ENCODE results near the gene C6orf52. TPM values are rescaled to one million over a fixed set of nuclear protein-coding genes. Genes with fewer than 3 reads are reported as not detected.

Gene C6orf52
- total and polyA plus RNA-seq, 2 of the 13 experiments (the other 11 are each of a cell fraction or from before 2014, with no cell fraction given), result 0.50 to 0.53 TPM

DNA sequence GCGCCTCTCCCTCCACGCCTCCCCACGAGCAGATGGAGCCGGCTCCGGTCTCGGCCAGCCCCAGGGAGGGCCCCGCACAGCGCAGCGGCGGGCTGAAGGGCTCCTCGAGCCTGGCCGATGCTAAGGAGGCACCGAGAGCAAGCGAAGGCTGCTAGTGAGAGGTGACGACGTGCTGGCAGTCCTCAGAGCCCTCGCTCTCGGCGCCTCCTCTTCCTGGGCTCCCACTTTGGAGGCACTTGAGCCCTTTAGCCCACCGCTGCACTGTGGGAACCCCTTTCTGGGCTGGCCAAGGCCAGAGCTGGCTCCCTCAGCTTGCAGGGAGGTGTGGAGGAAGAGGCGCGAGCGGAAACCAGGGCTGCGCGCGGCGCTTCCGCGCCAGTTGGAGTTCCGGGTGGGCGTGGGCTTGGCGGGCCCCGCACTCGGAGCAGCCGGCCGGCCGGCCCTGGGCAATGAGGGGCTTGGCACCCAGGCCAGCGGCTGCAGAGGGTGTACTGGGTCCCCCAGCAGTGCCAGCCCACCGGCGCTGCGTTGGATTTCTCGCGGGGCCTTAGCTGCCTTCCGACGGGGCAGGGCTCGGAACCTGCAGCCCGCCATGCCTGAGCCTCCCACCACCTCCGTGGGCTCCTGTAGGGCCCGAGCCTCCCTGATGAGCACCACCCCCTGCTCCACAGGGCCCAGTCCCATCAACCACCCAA lies 26.0 kb upstream of the C6orf52 start (continued):
- TF ChIP-seq, protein P1, sequence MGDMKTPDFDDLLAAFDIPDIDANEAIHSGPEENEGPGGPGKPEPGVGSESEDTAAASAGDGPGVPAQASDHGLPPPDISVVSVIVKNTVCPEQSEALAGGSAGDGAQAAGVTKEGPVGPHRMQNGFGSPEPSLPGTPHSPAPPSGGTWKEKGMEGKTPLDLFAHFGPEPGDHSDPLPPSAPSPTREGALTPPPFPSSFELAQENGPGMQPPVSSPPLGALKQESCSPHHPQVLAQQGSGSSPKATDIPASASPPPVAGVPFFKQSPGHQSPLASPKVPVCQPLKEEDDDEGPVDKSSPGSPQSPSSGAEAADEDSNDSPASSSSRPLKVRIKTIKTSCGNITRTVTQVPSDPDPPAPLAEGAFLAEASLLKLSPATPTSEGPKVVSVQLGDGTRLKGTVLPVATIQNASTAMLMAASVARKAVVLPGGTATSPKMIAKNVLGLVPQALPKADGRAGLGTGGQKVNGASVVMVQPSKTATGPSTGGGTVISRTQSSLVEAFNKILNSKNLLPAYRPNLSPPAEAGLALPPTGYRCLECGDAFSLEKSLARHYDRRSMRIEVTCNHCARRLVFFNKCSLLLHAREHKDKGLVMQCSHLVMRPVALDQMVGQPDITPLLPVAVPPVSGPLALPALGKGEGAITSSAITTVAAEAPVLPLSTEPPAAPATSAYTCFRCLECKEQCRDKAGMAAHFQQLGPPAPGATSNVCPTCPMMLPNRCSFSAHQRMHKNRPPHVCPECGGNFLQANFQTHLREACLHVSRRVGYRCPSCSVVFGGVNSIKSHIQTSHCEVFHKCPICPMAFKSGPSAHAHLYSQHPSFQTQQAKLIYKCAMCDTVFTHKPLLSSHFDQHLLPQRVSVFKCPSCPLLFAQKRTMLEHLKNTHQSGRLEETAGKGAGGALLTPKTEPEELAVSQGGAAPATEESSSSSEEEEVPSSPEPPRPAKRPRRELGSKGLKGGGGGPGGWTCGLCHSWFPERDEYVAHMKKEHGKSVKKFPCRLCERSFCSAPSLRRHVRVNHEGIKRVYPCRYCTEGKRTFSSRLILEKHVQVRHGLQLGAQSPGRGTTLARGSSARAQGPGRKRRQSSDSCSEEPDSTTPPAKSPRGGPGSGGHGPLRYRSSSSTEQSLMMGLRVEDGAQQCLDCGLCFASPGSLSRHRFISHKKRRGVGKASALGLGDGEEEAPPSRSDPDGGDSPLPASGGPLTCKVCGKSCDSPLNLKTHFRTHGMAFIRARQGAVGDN (CRISPR knock-in tag; IDR thresholded peaks at IDR 0.05), result peak; percentile 94
- TF ChIP-seq ZFP36L1 (CRISPR knock-in tag; IDR thresholded peaks at IDR 0.05), result no peak
- TF ChIP-seq, protein P2, sequence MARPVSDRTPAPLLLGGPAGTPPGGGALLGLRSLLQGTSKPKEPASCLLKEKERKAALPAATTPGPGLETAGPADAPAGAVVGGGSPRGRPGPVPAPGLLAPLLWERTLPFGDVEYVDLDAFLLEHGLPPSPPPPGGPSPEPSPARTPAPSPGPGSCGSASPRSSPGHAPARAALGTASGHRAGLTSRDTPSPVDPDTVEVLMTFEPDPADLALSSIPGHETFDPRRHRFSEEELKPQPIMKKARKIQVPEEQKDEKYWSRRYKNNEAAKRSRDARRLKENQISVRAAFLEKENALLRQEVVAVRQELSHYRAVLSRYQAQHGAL (CRISPR knock-in tag; IDR thresholded peaks at IDR 0.05; ENCODE audit: not compliant biosample characterization), result peak; percentile 36
- peak; percentile 73; the same call in 1 of the 2 replicates for TF ChIP-seq ZFX (CRISPR knock-in tag; IDR thresholded peaks at IDR 0.05; ENCODE audit: low read depth)
- peak; percentile 87 for TF ChIP-seq HES4 (CRISPR knock-in tag; IDR thresholded peaks at IDR 0.05; ENCODE audit: borderline replicate concordance)
- TF ChIP-seq HOXA9 (CRISPR knock-in tag; IDR thresholded peaks at IDR 0.05; ENCODE audit: borderline replicate concordance), result 0 out of 2 replicates have a peak, but pooled peaks have one; percentile 59
- no peak for TF ChIP-seq ZNF317 (CRISPR knock-in tag; IDR thresholded peaks at IDR 0.05)
- peak; percentile 81 for TF ChIP-seq HDAC1 (CRISPR knock-in tag; IDR thresholded peaks at IDR 0.05)
- TF ChIP-seq ZNF510 (CRISPR knock-in tag; IDR thresholded peaks at IDR 0.05; ENCODE audit: low read depth), result no peak
- TF ChIP-seq, protein P3, sequence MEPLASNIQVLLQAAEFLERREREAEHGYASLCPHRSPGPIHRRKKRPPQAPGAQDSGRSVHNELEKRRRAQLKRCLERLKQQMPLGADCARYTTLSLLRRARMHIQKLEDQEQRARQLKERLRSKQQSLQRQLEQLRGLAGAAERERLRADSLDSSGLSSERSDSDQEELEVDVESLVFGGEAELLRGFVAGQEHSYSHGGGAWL (CRISPR knock-in tag; IDR thresholded peaks at IDR 0.05), result peak; percentile 66; the same call in 1 of the 2 replicates
- TF ChIP-seq ZSCAN9 (CRISPR knock-in tag; IDR thresholded peaks at IDR 0.05; ENCODE audit: borderline replicate concordance), result no peak
- TF ChIP-seq, protein P4, sequence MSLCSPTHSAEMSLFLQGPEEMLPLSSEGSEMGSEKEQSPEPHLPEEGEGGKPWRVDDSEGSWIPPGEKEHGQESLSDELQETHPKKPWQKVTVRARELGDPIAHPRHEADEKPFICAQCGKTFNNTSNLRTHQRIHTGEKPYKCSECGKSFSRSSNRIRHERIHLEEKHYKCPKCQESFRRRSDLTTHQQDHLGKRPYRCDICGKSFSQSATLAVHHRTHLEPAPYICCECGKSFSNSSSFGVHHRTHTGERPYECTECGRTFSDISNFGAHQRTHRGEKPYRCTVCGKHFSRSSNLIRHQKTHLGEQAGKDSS (CRISPR knock-in tag; IDR thresholded peaks at IDR 0.05; ENCODE audit: borderline replicate concordance, low read depth), result peak; percentile 30
- peak; percentile 44; the same call in 1 of the 2 replicates for TF ChIP-seq CCDC6 (CRISPR knock-in tag; IDR thresholded peaks at IDR 0.05)
- TF ChIP-seq, protein P5, sequence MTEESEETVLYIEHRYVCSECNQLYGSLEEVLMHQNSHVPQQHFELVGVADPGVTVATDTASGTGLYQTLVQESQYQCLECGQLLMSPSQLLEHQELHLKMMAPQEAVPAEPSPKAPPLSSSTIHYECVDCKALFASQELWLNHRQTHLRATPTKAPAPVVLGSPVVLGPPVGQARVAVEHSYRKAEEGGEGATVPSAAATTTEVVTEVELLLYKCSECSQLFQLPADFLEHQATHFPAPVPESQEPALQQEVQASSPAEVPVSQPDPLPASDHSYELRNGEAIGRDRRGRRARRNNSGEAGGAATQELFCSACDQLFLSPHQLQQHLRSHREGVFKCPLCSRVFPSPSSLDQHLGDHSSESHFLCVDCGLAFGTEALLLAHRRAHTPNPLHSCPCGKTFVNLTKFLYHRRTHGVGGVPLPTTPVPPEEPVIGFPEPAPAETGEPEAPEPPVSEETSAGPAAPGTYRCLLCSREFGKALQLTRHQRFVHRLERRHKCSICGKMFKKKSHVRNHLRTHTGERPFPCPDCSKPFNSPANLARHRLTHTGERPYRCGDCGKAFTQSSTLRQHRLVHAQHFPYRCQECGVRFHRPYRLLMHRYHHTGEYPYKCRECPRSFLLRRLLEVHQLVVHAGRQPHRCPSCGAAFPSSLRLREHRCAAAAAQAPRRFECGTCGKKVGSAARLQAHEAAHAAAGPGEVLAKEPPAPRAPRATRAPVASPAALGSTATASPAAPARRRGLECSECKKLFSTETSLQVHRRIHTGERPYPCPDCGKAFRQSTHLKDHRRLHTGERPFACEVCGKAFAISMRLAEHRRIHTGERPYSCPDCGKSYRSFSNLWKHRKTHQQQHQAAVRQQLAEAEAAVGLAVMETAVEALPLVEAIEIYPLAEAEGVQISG (CRISPR knock-in tag; IDR thresholded peaks at IDR 0.05), result peak; percentile 67
- TF ChIP-seq ZZZ3 (CRISPR knock-in tag; IDR thresholded peaks at IDR 0.05; ENCODE audit: borderline replicate concordance), result no peak
- TF ChIP-seq, protein P6, sequence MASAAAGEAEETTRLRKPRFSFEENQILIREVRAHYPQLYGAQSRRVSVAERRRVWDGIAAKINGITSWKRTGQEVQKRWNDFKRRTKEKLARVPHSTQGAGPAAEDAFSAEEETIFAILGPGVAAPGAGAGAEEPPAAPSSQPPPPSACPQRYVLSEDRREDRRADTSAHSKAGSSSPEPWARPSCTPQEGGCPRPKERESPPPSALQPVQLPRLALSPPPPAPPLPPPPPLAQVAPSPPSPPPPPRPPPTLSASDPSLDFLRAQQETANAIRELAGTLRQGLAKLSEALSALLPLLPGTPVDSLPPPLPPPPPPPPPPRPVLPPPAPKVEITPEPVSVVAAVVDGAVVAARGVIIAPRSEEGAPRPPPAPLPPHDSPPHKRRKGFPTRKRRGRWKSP (CRISPR knock-in tag; IDR thresholded peaks at IDR 0.05), result no peak
- TF ChIP-seq, protein P7, sequence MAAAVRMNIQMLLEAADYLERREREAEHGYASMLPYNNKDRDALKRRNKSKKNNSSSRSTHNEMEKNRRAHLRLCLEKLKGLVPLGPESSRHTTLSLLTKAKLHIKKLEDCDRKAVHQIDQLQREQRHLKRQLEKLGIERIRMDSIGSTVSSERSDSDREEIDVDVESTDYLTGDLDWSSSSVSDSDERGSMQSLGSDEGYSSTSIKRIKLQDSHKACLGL (CRISPR knock-in tag; IDR thresholded peaks at IDR 0.05), result no peak
